GM19467 (cell line): ENCODE results near the gene SHROOM3.
"Not testable (repeated sequence)": the region's sequence is repeated elsewhere in the genome, so short reads cannot be mapped to it uniquely, and the experiment has no call there.

Experiments
- ATAC-seq: cut with Tn5 transposase; IDR thresholded peaks from one replicate; pipeline ENCODE4 v1.9.1; 2021; ENCODE audit warnings: mild to moderate bottlenecking, moderate library complexity; ENCODE audit not compliant: unreplicated experiment

SHROOM3 gene

GRCh38 chr4:76434901-76435527 is at the start of gene SHROOM3:
Gene SHROOM3 (plus strand): TSS chr4:76435229. CDS start chr4:76436053, 824 bp downstream.
- no peak for ATAC-seq

GRCh38 chr4:76385974-76386373 is 49.1 kb upstream of the SHROOM3 start:
- ATAC-seq = no peak

GRCh38 chr4:76386566-76387305 is 48.3 kb upstream of the SHROOM3 start:
- ATAC-seq = no peak

GRCh38 chr4:76388160-76388908 is 46.7 kb upstream of the SHROOM3 start:
- ATAC-seq = no peak

- no peak for ATAC-seq
Observed at GRCh38 chr4:76401654-76402053, 33.4 kb upstream of the SHROOM3 start.

- no peak for ATAC-seq
Observed at GRCh38 chr4:76406081-76406480, 28.9 kb upstream of the SHROOM3 start.

GRCh38 chr4:76407440-76408119 is 27.4 kb upstream of the SHROOM3 start:
- ATAC-seq = no peak

- ATAC-seq = no peak
Observed at GRCh38 chr4:76410636-76411035, 24.4 kb upstream of the SHROOM3 start.

- no peak for ATAC-seq
Observed at GRCh38 chr4:76420188-76420761, 14.8 kb upstream of the SHROOM3 start.

GRCh38 chr4:76420762-76421581 is 14.1 kb upstream of the SHROOM3 start, which contains the start of gene CCDC158:
Gene CCDC158 (minus strand): TSS chr4:76421141. CDS start chr4:76403207, 17,934 bp downstream.
- ATAC-seq = no peak

GRCh38 chr4:76423159-76423558 is 11.9 kb upstream of the SHROOM3 start:
- ATAC-seq = not testable (repeated sequence)

- ATAC-seq = no peak
Observed at GRCh38 chr4:76426272-76426671, 8.8 kb upstream of the SHROOM3 start.

- ATAC-seq = no peak
Observed at GRCh38 chr4:76429636-76430035, 5.4 kb upstream of the SHROOM3 start.

GRCh38 chr4:76430519-76431388 is 4.3 kb upstream of the SHROOM3 start:
- no peak for ATAC-seq

- ATAC-seq = no peak
Observed at GRCh38 chr4:76435528-76436319, 695 bp downstream of the SHROOM3 start.

GRCh38 chr4:76439491-76439890 is 4.5 kb downstream of the SHROOM3 start:
- ATAC-seq = no peak

GRCh38 chr4:76441881-76442280 is 6.9 kb downstream of the SHROOM3 start:
- no peak for ATAC-seq

GRCh38 chr4:76442807-76443206 is 7.8 kb downstream of the SHROOM3 start:
- no peak for ATAC-seq
